H1 (cell line): ENCODE measurements around the gene MORN5. TPM values are rescaled to one million over a fixed set of nuclear protein-coding genes. Genes with fewer than 3 reads are reported as not detected.

Experiments used
- CTCF ChIA-PET: fragments of 300-600 bp; sonication (Branson Sonifier 250); formaldehyde crosslinking; loops from one replicate; lab custom pipeline; 2021; ENCODE audit not compliant: partially characterized antibody; lab: Charles Lee
- POLR2A ChIA-PET: fragments of 300-600 bp; sonication (Branson Sonifier 250); formaldehyde crosslinking; loops from one replicate; lab custom pipeline; 2021; ENCODE audit warnings: inconsistent platforms; ENCODE audit not compliant: partially characterized antibody; lab: Charles Lee
- DNase-seq, 2 experiments: peaks; one replicate each; pipeline versions ENCODE4 v3.0.0 to v3.0.0-alpha.2; 2010 to 2022; ENCODE audit warnings: low spot score in 2 of 2, low read depth in 1 of 2, mixed read lengths in 1 of 2
- FAIRE-seq: peaks from 2 replicates; lab custom pipeline; 2011; peaks lifted over from hg19 to GRCh38; lab: Jason Lieb, UNC
- H2AFZ ChIP-seq: 2 replicates; pipeline ENCODE4 v1.8.1; 2012; ENCODE audit warnings: low read length, inconsistent platforms
- H2AK5ac ChIP-seq: 2 replicates; pipeline ENCODE4 v1.6.1; 2013; ENCODE audit warnings: low read depth, low read length
- H2BK120ac ChIP-seq: replicated peaks from 2 replicates; pipeline ENCODE3; 2013; ENCODE audit warnings: low read depth, low read length, inconsistent platforms
- H2BK12ac ChIP-seq: 2 replicates; pipeline ENCODE4 v1.6.1; 2013; ENCODE audit warnings: low read depth, low read length
- H2BK15ac ChIP-seq: 2 replicates; pipeline ENCODE4 v1.6.1; 2013; ENCODE audit warnings: low read length
- H2BK20ac ChIP-seq: 2 replicates; pipeline ENCODE4 v1.6.1; 2013; ENCODE audit warnings: low read length
- H2BK5ac ChIP-seq: 2 replicates; pipeline ENCODE4 v1.6.1; 2013; ENCODE audit warnings: low read depth, low read length
- H3K14ac ChIP-seq: 2 replicates; pipeline ENCODE4 v1.6.1; 2013; ENCODE audit warnings: inconsistent platforms; ENCODE audit not compliant: insufficient read length
- H3K18ac ChIP-seq: 2 replicates; pipeline ENCODE4 v1.6.1; 2013; ENCODE audit warnings: low read length; ENCODE audit errors: extremely low read depth
- H3K23ac ChIP-seq: 2 replicates; pipeline ENCODE4 v1.6.1; 2013; ENCODE audit warnings: inconsistent platforms; ENCODE audit not compliant: insufficient read length
- H3K23me2 ChIP-seq: 2 replicates; pipeline ENCODE4 v1.6.1; 2013; ENCODE audit warnings: low read depth, low read length
- H3K27ac ChIP-seq: 2 replicates; pipeline ENCODE4 v1.6.1; 2011; ENCODE audit warnings: low read depth, low read length, inconsistent platforms
- H3K27me3 ChIP-seq, 4 experiments: replicated peaks in 1 of 4; 1 replicate in 1 of 4; 2 replicates in 3 of 4; pipeline versions ENCODE4 v1.6.1 to v1.8.1; 2011 to 2013; ENCODE audit warnings: low read length in 3 of 4, mild to moderate bottlenecking in 3 of 4, inconsistent platforms in 2 of 4, mixed read lengths in 2 of 4, moderate library complexity in 1 of 4; ENCODE audit not compliant: control insufficient read depth in 3 of 4, insufficient read depth in 3 of 4; ENCODE audit errors: extremely low read depth in 1 of 4
- H3K36me3 ChIP-seq, 4 experiments: 2 replicates each; pipeline versions ENCODE4 v1.6.1 to v1.8.1; 2011 to 2013; ENCODE audit warnings: mild to moderate bottlenecking in 4 of 4, low read length in 3 of 4, moderate library complexity in 2 of 4, control low read depth in 1 of 4, inconsistent platforms in 1 of 4; ENCODE audit not compliant: insufficient read depth in 4 of 4, control insufficient read depth in 2 of 4
- H3K4ac ChIP-seq: replicated peaks from 2 replicates; pipeline ENCODE3; 2013; ENCODE audit warnings: low read length, low read depth, mixed read lengths, inconsistent platforms; ENCODE audit not compliant: insufficient read length
- H3K4me1 ChIP-seq, 4 experiments: replicated peaks in 1 of 4; 1 replicate in 1 of 4; 2 replicates in 3 of 4; pipeline versions ENCODE4 v1.6.1 to v1.8.1; 2011 to 2013; ENCODE audit warnings: low read length in 3 of 4, inconsistent platforms in 2 of 4, mixed read lengths in 1 of 4; ENCODE audit not compliant: insufficient read depth in 4 of 4, control insufficient read depth in 3 of 4
- H3K4me2 ChIP-seq, 2 experiments: 2 replicates each; pipeline versions ENCODE4 v1.6.1 to v1.8.1; 2011 to 2013; ENCODE audit warnings: low read depth in 2 of 2, low read length in 2 of 2, control low read depth in 1 of 2, inconsistent platforms in 1 of 2, mild to moderate bottlenecking in 1 of 2; ENCODE audit not compliant: insufficient read depth in 1 of 2
- H3K4me3 ChIP-seq, 4 experiments: fragments of 200-600, 300-600 bp in 1 of 4; sonication (generic), shearing (Covaris generic), sonication (Bioruptor Twin) in 1 of 4; 2 replicates each; pipeline versions ENCODE4 v1.5.1 to v1.8.1; 2011 to 2016; ENCODE audit warnings: low read length in 4 of 4, low read depth in 3 of 4, control low read depth in 2 of 4, inconsistent platforms in 2 of 4, mild to moderate bottlenecking in 2 of 4, mixed read lengths in 1 of 4, moderate library complexity in 1 of 4; ENCODE audit not compliant: insufficient read depth in 2 of 4; ENCODE audit errors: extremely low read depth in 1 of 4
- H3K56ac ChIP-seq: replicated peaks from 2 replicates; pipeline ENCODE3; 2013; ENCODE audit warnings: low read depth, mild to moderate bottlenecking, mixed read lengths, low read length, inconsistent platforms; ENCODE audit not compliant: insufficient read length
- H3K79me1 ChIP-seq: 2 replicates; pipeline ENCODE4 v1.6.1; 2013; ENCODE audit warnings: low read depth, low read length, control low read depth
- H3K79me2 ChIP-seq, 2 experiments: 2 replicates each; pipeline versions ENCODE4 v1.6.1 to v1.8.1; 2012 to 2013; ENCODE audit warnings: low read length in 2 of 2, mild to moderate bottlenecking in 2 of 2, inconsistent platforms in 1 of 2; ENCODE audit not compliant: insufficient read depth in 2 of 2, control insufficient read depth in 1 of 2
- H3K9ac ChIP-seq, 4 experiments: replicated peaks in 1 of 4; 1 replicate in 1 of 4; 2 replicates in 3 of 4; pipeline versions ENCODE4 v1.6.1 to v1.8.1; 2011 to 2013; ENCODE audit warnings: low read depth in 3 of 4, low read length in 3 of 4, control low read depth in 2 of 4, mild to moderate bottlenecking in 2 of 4, moderate library complexity in 2 of 4, inconsistent platforms in 1 of 4; ENCODE audit errors: extremely low read depth in 1 of 4
- H3K9me3 ChIP-seq, 2 experiments: 2 replicates each; pipeline versions ENCODE4 v1.6.1 to v1.8.1; 2012 to 2013; ENCODE audit warnings: mild to moderate bottlenecking in 2 of 2, moderate library complexity in 2 of 2, control low read depth in 1 of 2, inconsistent platforms in 1 of 2, low read depth in 1 of 2, low read length in 1 of 2, mixed read lengths in 1 of 2; ENCODE audit not compliant: insufficient read depth in 2 of 2
- H4K20me1 ChIP-seq, 2 experiments: replicated peaks in 1 of 2; 2 replicates each; pipeline versions ENCODE3 to v1.8.1; 2011 to 2013; ENCODE audit warnings: inconsistent platforms in 2 of 2, low read length in 2 of 2, mild to moderate bottlenecking in 1 of 2; ENCODE audit not compliant: insufficient read depth in 2 of 2, control insufficient read depth in 1 of 2
- H4K5ac ChIP-seq: 2 replicates; pipeline ENCODE4 v1.6.1; 2013; ENCODE audit warnings: low read length, low read depth, mixed read lengths, inconsistent platforms; ENCODE audit not compliant: insufficient read length
- H4K8ac ChIP-seq: 2 replicates; pipeline ENCODE4 v1.8.0; 2013; ENCODE audit warnings: mild to moderate bottlenecking, moderate library complexity, low read length, inconsistent platforms; ENCODE audit not compliant: insufficient read depth; ENCODE audit errors: extremely low read depth
- H4K91ac ChIP-seq: replicated peaks from 2 replicates; pipeline ENCODE3; 2013; ENCODE audit warnings: low read length, mixed read lengths, inconsistent platforms; ENCODE audit not compliant: insufficient read length
- CBX5 ChIP-seq: fragments of 300-800, 300-1000 bp; sonication (generic); IDR thresholded peaks from 2 replicates; pipeline ENCODE4 v1.7.1; 2016; ENCODE audit warnings: antibody characterized with exemption, low read length, low read depth
- EP300 ChIP-seq, 2 experiments: IDR thresholded peaks; 1 replicate in 1 of 2; 2 replicates in 1 of 2; pipeline ENCODE4 v1.6.1; 2011 to 2012; ENCODE audit warnings: low read depth in 2 of 2, low read length in 2 of 2, mild to moderate bottlenecking in 2 of 2, borderline replicate concordance in 1 of 2, inconsistent platforms in 1 of 2, moderate library complexity in 1 of 2
- EZH2 ChIP-seq: fragments of 200-600 bp; sonication (generic); IDR thresholded peaks from 2 replicates; pipeline ENCODE4 v1.7.1; 2012; ENCODE audit warnings: low read depth, mild to moderate bottlenecking, moderate library complexity, low read length, inconsistent platforms; ENCODE audit not compliant: severe bottlenecking
- RAD21 ChIP-seq, 2 experiments: IDR thresholded peaks in 1 of 2; conservative IDR thresholded peaks in 1 of 2; 2 replicates each; pipeline ENCODE4 v1.6.1; 2011; ENCODE audit warnings: low read depth in 2 of 2, low read length in 2 of 2, improper control_type of control experiment in 1 of 2, inconsistent platforms in 1 of 2, mild to moderate bottlenecking in 1 of 2, moderate library complexity in 1 of 2
- RBBP5 ChIP-seq: IDR thresholded peaks from 2 replicates; pipeline ENCODE4 v1.7.1; 2012; ENCODE audit warnings: low read depth, mild to moderate bottlenecking, inconsistent platforms, low read length, moderate library complexity, borderline replicate concordance
- SAP30 ChIP-seq: fragments of 300-600 bp; sonication (generic); IDR thresholded peaks from 2 replicates; pipeline ENCODE4 v1.7.1; 2012; ENCODE audit warnings: low read length, moderate library complexity, mild to moderate bottlenecking, inconsistent platforms; ENCODE audit not compliant: insufficient read depth, insufficient replicate concordance
- SIN3A ChIP-seq, 2 experiments: IDR thresholded peaks in 1 of 2; conservative IDR thresholded peaks in 1 of 2; 2 replicates each; pipeline ENCODE4 v1.6.1; 2011 to 2012; ENCODE audit warnings: low read length in 2 of 2, improper control_type of control experiment in 1 of 2, low read depth in 1 of 2, mild to moderate bottlenecking in 1 of 2
- SIX5 ChIP-seq: IDR thresholded peaks from 2 replicates; pipeline ENCODE4 v1.6.1; 2011; ENCODE audit warnings: mild to moderate bottlenecking, low read depth, low read length
- YY1 ChIP-seq: IDR thresholded peaks from 2 replicates; pipeline ENCODE4 v1.6.1; 2011; ENCODE audit warnings: low read depth, mild to moderate bottlenecking, low read length
- WGBS, 2 experiments: shearing (Covaris generic) in 1 of 2; methylation state at CpG; one replicate each; pipeline versions ENCODE4 v1.1.6 to v1.1.7; 2013 to 2015; ENCODE audit warnings: low lambda C conversion rate in 2 of 2, mixed read lengths in 2 of 2, inconsistent platforms in 1 of 2, low coverage in 1 of 2, missing lambda C conversion rate in 1 of 2; ENCODE audit not compliant: insufficient replicate concordance in 2 of 2, insufficient coverage in 1 of 2, insufficient read length in 1 of 2; ENCODE audit errors: extremely low coverage in 1 of 2, missing lambda C conversion rate in 1 of 2; 5-methylcytosine and 5-hydroxymethylcytosine counted together
- polyA plus RNA-seq, 7 experiments: library from polyadenylated mRNA; depleted of rRNA in 3 of 7; stranded (reverse) in 5 of 7; unstranded in 2 of 7; fragments of >200 nt in 5 of 7; fragments of 200-250 nt in 2 of 7; gene quantifications; 1 replicate in 5 of 7; 2 replicates in 1 of 7; 4 replicates in 1 of 7; pipeline versions ENCODE4 v1.2.1 to v1.2.3, GENCODE V29; 2011 to 2013; ENCODE audit warnings: missing spikeins in 2 of 7, mixed read lengths in 2 of 7
- total RNA-seq: library from RNA; stranded (reverse); fragmentation: NEBNext Ultra II Directional; extraction: Animal tissue kit (Norgen Biotek cat#: 25700); gene quantifications from 2 replicates; pipeline ENCODE4 v1.2.1, GENCODE V29; 2021

MORN5 gene
- total and polyA plus RNA-seq, 2 of the 8 experiments (the other 6 are each of a cell fraction or from before 2014, with no cell fraction given) = not detected

- Histone ChIP-seq H3K4me3 (peak overlapping the region; percentile 41 to 67 (median 52); a peak in 7 of 8 replicates), H4K91ac (no peak overlapping the region), H3K56ac (no peak overlapping the region), H2AK5ac (no peak overlapping the region), H3K4me2 (peak overlapping the region; percentile 79 to 98), H3K27ac (no peak overlapping the region), H2BK15ac (no peak overlapping the region), H4K5ac (no peak overlapping the region), H2BK5ac (no peak overlapping the region; the same call in 1 of the 2 replicates), H4K20me1 (peaks cover 3 to 12% of the 10 kb centered on the region in 2 experiments), H3K14ac (no peak overlapping the region), H2BK20ac (no peak overlapping the region), H3K27me3 (peaks cover 59 to 80% (median 75%) of the 10 kb centered on the region in 4 experiments), H2BK12ac (peak overlapping the region; percentile 50; the same call in 1 of the 2 replicates), H3K4ac (no peak overlapping the region), H3K79me2 (no peaks in the 10 kb centered on the region), H2AFZ (no peak overlapping the region), H3K23ac (no peak overlapping the region), H3K23me2 (peaks cover 15% of the 10 kb centered on the region; the same call in 1 of the 2 replicates), H3K9ac (no peak overlapping the region), H2BK120ac (no peak overlapping the region), H4K8ac (no peak overlapping the region), H3K18ac (no peak overlapping the region; the same call in 1 of the 2 replicates), H3K36me3 (no peaks in the 10 kb centered on the region; a peak in 1 of 8 replicates), H3K4me1 (peaks cover 0 to 20% (median 16%) of the 10 kb centered on the region in 4 experiments; a peak in 6 of 7 replicates), H3K9me3 (peaks cover 0 to 3% of the 10 kb centered on the region in 2 experiments; a peak in 1 of 4 replicates), H3K79me1 (no peaks in the 10 kb centered on the region; the same call in 1 of the 2 replicates)
- POLR2A ChIA-PET = interaction anchor here (1.0 to 1.4 kb wide), 3 partner anchors 11 to 18 kb away, joined by 4 to 6 read pairs (median 5); partner anchors contain the start of gene LHX6
- CTCF ChIA-PET = interaction anchor here (0.6 to 5.2 kb wide), 12 partner anchors 8 to 602 kb away, joined by 3 to 56 read pairs (median 3); no protein-coding TSS in a partner anchor
- FAIRE-seq (no peak), DNase-seq (no peak)
- whole genome bisulfite sequencing, 2 experiments = 21% methylated on average over 9 of the region's 9 CpGs; no CpG with 5 or more reads in 1 of the 2 experiments
- no peak for TF ChIP-seq SIN3A (conservative IDR thresholded peaks at IDR 0.05 in 1 of 2, IDR thresholded peaks at IDR 0.05 in 1 of 2; ENCODE audit: low read depth in 1 of 2, low read length in 2 of 2)
- TF ChIP-seq EP300 (IDR thresholded peaks at IDR 0.05; ENCODE audit: borderline replicate concordance in 1 of 2, low read depth in 2 of 2, low read length in 2 of 2) = no peak
- TF ChIP-seq RBBP5 = no peak
- no peak for TF ChIP-seq SIX5
- no peak for TF ChIP-seq YY1
- TF ChIP-seq RAD21 (IDR thresholded peaks at IDR 0.05 in 1 of 2, conservative IDR thresholded peaks at IDR 0.05 in 1 of 2; ENCODE audit: low read depth in 2 of 2, low read length in 2 of 2) = no peak
- no peak for TF ChIP-seq SAP30
- no peak for TF ChIP-seq CBX5
- peak; percentile 34 for TF ChIP-seq EZH2
Observed at GRCh38 chr9:122214507-122214906, 54.8 kb downstream of the MORN5 start.
